GM12878 (cell line): Measurements from ENCODE around the gene POU2F3. TPM values are rescaled to one million over a fixed set of nuclear protein-coding genes. Genes with fewer than 3 reads are reported as not detected.

ENCODE experiments used
- ATAC-seq: fragments of 200-7000 bp; cut with Tn5 transposase; 3 replicates; pipeline ENCODE4 v1.9.1; 2020; ENCODE audit warnings: mild to moderate bottlenecking, moderate library complexity
- BruUV-seq: library from RNA; stranded (reverse); fragments of 400-500 nt; replicated peaks from 2 replicates; lab custom pipeline; 2021; lab: Mats Ljungman, UMichigan
- CTCF ChIA-PET: fragments of 300-600 bp; sonication (Branson Sonifier 250); formaldehyde crosslinking; extraction: SDS; loops from one replicate; lab custom pipeline; 2021; ENCODE audit warnings: inconsistent platforms; lab: Yijun Ruan, JAX
- POLR2A ChIA-PET: fragments of 350-600 bp; formaldehyde crosslinking; extraction: SDS; loops from one replicate; lab custom pipeline; 2021; ENCODE audit warnings: inconsistent platforms; lab: Charles Lee
- RAD21 ChIA-PET: fragments of 300-600 bp; sonication (Branson Sonifier 250); formaldehyde crosslinking; loops from one replicate; lab custom pipeline; 2023; ENCODE audit warnings: antibody characterized with exemption; ENCODE audit not compliant: unreplicated experiment; lab: Charles Lee
- SMC1A ChIA-PET: fragments of 300-600 bp; sonication (Branson Sonifier 250); formaldehyde crosslinking; loops from one replicate; lab custom pipeline; 2023; ENCODE audit not compliant: unreplicated experiment, uncharacterized antibody; lab: Charles Lee
- DNase-seq: peaks from one replicate; pipeline ENCODE4 v3.0.0-alpha.2; 2011; ENCODE audit warnings: low read depth, low spot score
- FAIRE-seq: peaks from 3 replicates; lab custom pipeline; 2011; peaks lifted over from hg19 to GRCh38; lab: Jason Lieb, UNC
- H2AFZ ChIP-seq: 2 replicates; pipeline ENCODE4 v1.6.0; 2011; ENCODE audit warnings: low read depth, low read length, control low read depth; ENCODE audit not compliant: control insufficient read depth
- H3K27ac ChIP-seq: 2 replicates; pipeline ENCODE4 v1.5.1; 2011; ENCODE audit warnings: control low read depth; ENCODE audit not compliant: control insufficient read depth, insufficient read depth
- H3K27me3 ChIP-seq, 2 experiments: replicated peaks in 1 of 2; 2 replicates each; pipeline versions ENCODE4 v1.6.0 to v1.6.1; 2011; ENCODE audit warnings: low read length in 1 of 2; ENCODE audit not compliant: control insufficient read depth in 2 of 2, insufficient read depth in 2 of 2
- H3K36me3 ChIP-seq, 2 experiments: 2 replicates each; pipeline ENCODE4 v1.5.1; 2011; ENCODE audit warnings: low read length in 1 of 2; ENCODE audit not compliant: control insufficient read depth in 2 of 2, insufficient read depth in 2 of 2
- H3K4me1 ChIP-seq: 2 replicates; pipeline ENCODE4 v1.6.1; 2011; ENCODE audit warnings: mild to moderate bottlenecking, low read length, moderate library complexity, mixed read lengths; ENCODE audit not compliant: control insufficient read depth, insufficient read depth
- H3K4me2 ChIP-seq: 2 replicates; pipeline ENCODE4 v1.6.0; 2011; ENCODE audit warnings: control low read depth; ENCODE audit not compliant: control insufficient read depth, insufficient read depth
- H3K4me3 ChIP-seq: fragments of 200-600 bp; sonication (generic); 2 replicates; pipeline ENCODE4 v1.5.1; 2016
- H3K79me2 ChIP-seq: 2 replicates; pipeline ENCODE4 v1.6.0; 2011; ENCODE audit warnings: low read length; ENCODE audit not compliant: control insufficient read depth, insufficient read depth
- H3K9ac ChIP-seq: 2 replicates; pipeline ENCODE4 v1.8.0; 2011; ENCODE audit warnings: low read length, control low read depth, mixed read lengths; ENCODE audit not compliant: control insufficient read depth, insufficient read depth
- H3K9me3 ChIP-seq: replicated peaks from 3 replicates; pipeline ENCODE4 v1.5.1; 2011; ENCODE audit warnings: mild to moderate bottlenecking, low read length; ENCODE audit not compliant: control insufficient read depth, insufficient read depth
- H4K20me1 ChIP-seq: 2 replicates; pipeline ENCODE4 v1.6.0; 2011; ENCODE audit not compliant: control insufficient read depth, insufficient read depth
- BCL11A ChIP-seq: IDR thresholded peaks from 2 replicates; pipeline ENCODE4 v1.6.1; 2011; ENCODE audit warnings: low read depth, low read length
- BRCA1 ChIP-seq: IDR thresholded peaks from 2 replicates; pipeline ENCODE4 v1.6.1; 2011; ENCODE audit warnings: low read depth, low read length, improper control_type of control experiment
- E2F4 ChIP-seq: IDR thresholded peaks from 2 replicates; pipeline ENCODE4 v1.6.1; 2012; ENCODE audit warnings: low read depth, low read length, improper control_type of control experiment
- MEF2B ChIP-seq: fragments of 450-650 bp; IDR thresholded peaks from 2 replicates; pipeline ENCODE4 v1.6.1; 2018; ENCODE audit warnings: mild to moderate bottlenecking, moderate library complexity; ENCODE audit not compliant: partially characterized antibody, poor library complexity, severe bottlenecking
- MTA3 ChIP-seq: IDR thresholded peaks from 2 replicates; pipeline ENCODE4 v1.6.1; 2012; ENCODE audit warnings: low read length, inconsistent platforms, borderline replicate concordance
- MXI1 ChIP-seq: fragments of 150-350 bp; IDR thresholded peaks from 2 replicates; pipeline ENCODE4 v1.6.1; 2011; ENCODE audit warnings: low read depth, mild to moderate bottlenecking, inconsistent platforms, low read length, improper control_type of control experiment
- WGBS: methylation state at CpG from one replicate; pipeline ENCODE4 v1.1.6; 2016; ENCODE audit warnings: low lambda C conversion rate; ENCODE audit not compliant: insufficient replicate concordance, insufficient coverage; ENCODE audit errors: missing lambda C conversion rate; 5-methylcytosine and 5-hydroxymethylcytosine counted together
- in situ Hi-C: fragments of 300-500 bp; cut with MboI; formaldehyde crosslinking; loops from 9 replicates; pipeline ENCODE4 v1.14.3; 2018; ENCODE audit warnings: mixed read lengths
- intact Hi-C: fragments of 100-400 bp; cut with micrococcal nuclease; formaldehyde crosslinking; loops from one replicate; pipeline ENCODE4 v1.14.2; 2022; ENCODE audit not compliant: unreplicated experiment
- polyA plus RNA-seq, 11 experiments: library from polyadenylated mRNA; depleted of rRNA in 4 of 11; unstranded in 6 of 11; stranded (reverse) in 5 of 11; fragments of >200 nt; fragmentation: Nextera tagmentation in 4 of 11; fragmentation: Illumina TruSeq in 1 of 11; extraction: Ambion mirVana in 4 of 11; extraction: Trizol in 1 of 11; gene quantifications; 1 replicate in 1 of 11; 2 replicates in 10 of 11; pipeline versions ENCODE4 v1.2.1 to v1.2.3, GENCODE V29; 2011 to 2016; ENCODE audit warnings: inconsistent platforms in 2 of 11, missing spikeins in 2 of 11, low read depth in 1 of 11
- total RNA-seq, 4 experiments: library from RNA; depleted of rRNA in 3 of 4; stranded (reverse); fragments of >200 nt in 3 of 4; fragmentation: Illumina TruSeq in 1 of 4; extraction: Trizol in 1 of 4; gene quantifications; 2 replicates each; pipeline versions ENCODE4 v1.2.1 to v1.2.3, GENCODE V29; 2013 to 2021

POU2F3 gene
- total and polyA plus RNA-seq, 10 of the 15 experiments (the other 5 are each of a cell fraction or from before 2014, with no cell fraction given): 0.09 to 4.4 (median 0.33) TPM

GRCh38 chr11:120218695-120219033, 21.3 kb upstream of the POU2F3 start:
- intact Hi-C loops (no loop called here), in situ Hi-C loops (no loop called here)
- no peaks in the 10 kb centered on the region for H3K4me1 ChIP-seq
- ATAC-seq: no peak
- ChIA-PET RAD21 (no interaction called here), POLR2A (no interaction called here), CTCF (no interaction called here), SMC1A (no interaction called here)
- FAIRE-seq: no peak
- H3K36me3 ChIP-seq: no peaks in the 10 kb centered on the region
- DNase-seq: no peak
- H3K4me3 ChIP-seq: no peak overlapping the region
- no peak for TF ChIP-seq MXI1
- no peaks in the 10 kb centered on the region for H3K9me3 ChIP-seq
- no peak overlapping the region for H3K9ac ChIP-seq
- 38% methylated on average over 10 of the region's 10 CpGs for WGBS
- no peaks in the 10 kb centered on the region for H4K20me1 ChIP-seq
- H3K79me2 ChIP-seq: no peaks in the 10 kb centered on the region
- H3K27ac ChIP-seq: no peak overlapping the region
- no peaks in the 10 kb centered on the region for H3K27me3 ChIP-seq
- H2AFZ ChIP-seq: no peak overlapping the region
- BruUV-seq: no TSS peak
- no peak overlapping the region for H3K4me2 ChIP-seq

GRCh38 chr11:120219232-120219937, 20.6 kb upstream of the POU2F3 start:
- RAD21 ChIA-PET: no interaction called here
- no peaks in the 10 kb centered on the region for H3K4me1 ChIP-seq
- BruUV-seq: no TSS peak
- no peaks in the 10 kb centered on the region for H3K36me3 ChIP-seq
- no peaks in the 10 kb centered on the region for H3K9me3 ChIP-seq
- ATAC-seq: no peak
- no peaks in the 10 kb centered on the region for H4K20me1 ChIP-seq
- DNase-seq: no peak
- in situ Hi-C loops: no loop called here
- WGBS: 51% methylated on average over 13 of the region's 13 CpGs
- CTCF ChIA-PET: no interaction called here
- no peak for FAIRE-seq
- POLR2A ChIA-PET: no interaction called here
- no peaks in the 10 kb centered on the region for H3K27me3 ChIP-seq
- H3K4me3 ChIP-seq: no peak overlapping the region
- H3K9ac ChIP-seq: no peak overlapping the region
- SMC1A ChIA-PET: no interaction called here
- H3K4me2 ChIP-seq: no peak overlapping the region
- no peaks in the 10 kb centered on the region for H3K79me2 ChIP-seq
- no peak overlapping the region for H3K27ac ChIP-seq
- H2AFZ ChIP-seq: no peak overlapping the region
- TF ChIP-seq E2F4 (no peak), BRCA1 (no peak), BCL11A (no peak), MTA3 (no peak), MEF2B (no peak)
- intact Hi-C loops: no loop called here
